GM19238 (cell line): Measurements from ENCODE around the gene FAM76B.
"Not testable (repeated sequence)": the region's sequence is repeated elsewhere in the genome, so short reads cannot be mapped to it uniquely, and the experiment has no call there.

Experiments
- DNase-seq: peaks from one replicate; pipeline ENCODE4 v3.0.0; 2011; ENCODE audit warnings: low spot score; ENCODE audit not compliant: insufficient read length

The FAM76B gene

DNA sequence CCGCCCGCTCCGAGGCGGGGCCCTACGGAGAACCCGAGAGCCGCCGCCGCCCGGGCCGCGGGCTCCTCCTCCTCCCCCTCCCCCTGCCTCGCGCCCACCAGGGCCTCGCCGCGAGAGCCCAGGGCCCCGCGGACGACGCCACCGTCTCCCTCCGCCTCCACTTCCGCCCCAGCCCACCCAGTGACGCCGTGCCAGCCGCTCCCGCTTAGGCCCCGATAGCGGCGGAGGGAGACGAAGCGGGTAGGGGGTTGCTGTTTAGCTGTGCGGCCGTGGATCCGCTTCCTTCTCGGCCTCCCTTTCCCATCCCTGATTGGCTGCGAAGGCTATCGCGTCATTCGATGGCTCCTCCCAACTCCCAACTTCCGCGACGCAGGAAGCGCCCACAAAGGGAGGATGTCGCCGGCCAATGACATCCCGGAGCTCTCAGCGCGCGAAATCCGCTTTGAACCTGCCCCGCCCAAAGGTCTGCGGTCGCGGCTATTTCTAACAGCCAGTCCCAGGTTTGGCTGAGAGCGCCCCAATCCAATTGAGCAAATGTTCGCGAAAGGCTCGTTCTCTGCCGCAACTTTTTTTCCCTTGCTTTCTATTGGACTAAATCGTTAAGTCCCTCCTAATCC is at the start of gene FAM76B:
FAM76B (minus strand) TSS at position 277 of the 617 bp plus-strand sequence. CDS start 304 bp downstream, outside the sequence.
- DNase-seq = peak; percentile 73

- DNase-seq = peak; percentile 10
Measured at GRCh38 chr11:95835768-95836488, 46.3 kb upstream of the FAM76B start.

- no peak for DNase-seq
Measured at GRCh38 chr11:95835351-95835750, 45.8 kb upstream of the FAM76B start.

DNA sequence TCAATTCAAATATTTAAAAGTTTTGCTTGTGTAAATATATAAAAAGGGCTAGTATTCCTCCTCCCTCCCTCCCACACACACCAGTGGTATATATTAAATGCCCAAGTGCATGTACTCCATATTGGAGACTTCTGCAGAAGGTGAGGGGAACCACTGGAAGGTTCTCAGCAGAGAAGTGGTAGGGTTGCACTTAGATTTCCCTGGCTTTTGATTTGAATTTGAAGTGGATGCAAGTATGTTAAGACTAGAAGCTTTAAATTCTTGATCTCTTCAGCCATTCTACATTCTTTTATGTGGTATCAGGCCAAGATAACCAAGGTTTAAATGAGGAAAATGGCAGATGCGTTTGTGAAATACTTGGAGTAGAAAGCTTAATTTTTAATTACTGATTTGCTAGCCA is 43.8 kb upstream of the FAM76B start:
- no peak for DNase-seq

- DNase-seq = no peak
Measured at GRCh38 chr11:95832763-95833162, 43.2 kb upstream of the FAM76B start.

DNA sequence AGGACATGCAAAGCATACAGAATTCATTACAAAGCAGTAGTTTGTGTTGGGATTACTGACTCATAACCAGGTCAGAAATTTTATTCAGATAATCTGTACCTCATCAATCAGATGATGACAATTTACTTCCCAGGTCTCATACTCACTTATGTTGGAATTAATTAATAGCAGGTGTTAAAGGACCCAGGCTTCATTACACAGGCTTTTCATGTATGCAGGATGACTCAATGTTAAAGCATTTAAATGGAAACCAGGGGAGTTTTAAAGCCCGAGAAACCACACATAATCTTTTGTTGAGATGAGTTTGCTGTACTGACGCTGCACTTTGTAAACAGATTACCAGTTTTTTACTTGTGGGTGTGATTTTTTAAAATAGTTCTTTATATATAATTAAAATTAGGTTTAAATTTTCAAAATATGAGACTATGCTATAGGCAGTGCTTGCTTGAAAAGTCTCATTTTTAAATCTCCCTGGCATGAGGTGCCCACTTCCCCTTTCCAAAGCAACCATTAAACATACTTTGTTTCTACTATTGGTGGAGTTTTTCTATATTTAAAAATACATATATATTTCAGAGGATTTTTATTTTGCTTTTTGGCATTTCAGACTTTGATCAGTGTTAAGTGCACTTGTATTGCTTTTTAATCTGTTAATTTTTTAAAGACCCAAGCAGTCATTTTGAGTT is 41.8 kb upstream of the FAM76B start:
- no peak for DNase-seq

- DNase-seq = no peak
Measured at GRCh38 chr11:95829580-95830259, 40.1 kb upstream of the FAM76B start.

DNA sequence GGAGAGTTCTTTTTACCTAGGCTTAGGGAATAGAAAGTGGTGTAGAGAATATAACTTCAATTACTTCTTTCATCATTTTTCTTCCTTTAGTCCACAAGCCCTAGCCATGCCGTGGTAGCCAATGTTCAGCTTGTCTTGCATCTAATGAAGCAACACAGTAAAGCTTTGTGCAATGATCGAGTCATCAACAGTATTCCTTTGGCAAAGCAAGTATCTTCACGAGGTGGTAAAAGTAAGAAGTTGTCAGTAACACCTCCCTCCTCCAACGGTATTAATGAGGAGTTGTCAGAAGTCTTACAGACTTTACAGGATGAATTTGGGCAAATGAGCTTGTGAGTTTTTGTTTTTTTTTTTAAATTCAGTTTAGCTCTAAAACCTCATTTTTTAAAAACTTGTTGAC is 38.1 kb upstream of the FAM76B start:
- DNase-seq = no peak

GRCh38 chr11:95821640-95822039 is 32.1 kb upstream of the FAM76B start:
- DNase-seq = no peak

- no peak for DNase-seq
Measured at GRCh38 chr11:95816037-95816436, 26.5 kb upstream of the FAM76B start.

- DNase-seq = not testable (repeated sequence)
Measured at GRCh38 chr11:95811052-95811451, 21.5 kb upstream of the FAM76B start.

DNA sequence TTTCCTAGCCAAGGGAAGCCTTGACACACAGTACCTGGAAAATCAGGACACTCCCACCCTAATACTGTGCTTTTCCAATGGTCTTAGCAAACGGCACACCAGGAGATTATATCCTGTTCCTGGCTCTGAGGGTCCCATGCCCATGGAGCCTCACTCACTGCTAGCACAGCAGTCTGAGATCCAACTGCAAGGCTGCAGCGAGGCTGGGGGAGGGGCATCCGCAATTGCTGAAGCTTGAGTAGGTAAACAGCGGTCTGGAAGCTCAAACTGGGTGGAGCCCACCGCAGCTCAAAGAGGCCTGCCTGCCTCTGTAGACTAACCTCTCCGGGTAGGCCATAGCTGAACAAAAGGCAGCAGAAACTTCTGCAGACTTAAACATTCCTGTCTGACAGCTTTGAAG is 16.9 kb upstream of the FAM76B start:
- DNase-seq = not testable (repeated sequence)

DNA sequence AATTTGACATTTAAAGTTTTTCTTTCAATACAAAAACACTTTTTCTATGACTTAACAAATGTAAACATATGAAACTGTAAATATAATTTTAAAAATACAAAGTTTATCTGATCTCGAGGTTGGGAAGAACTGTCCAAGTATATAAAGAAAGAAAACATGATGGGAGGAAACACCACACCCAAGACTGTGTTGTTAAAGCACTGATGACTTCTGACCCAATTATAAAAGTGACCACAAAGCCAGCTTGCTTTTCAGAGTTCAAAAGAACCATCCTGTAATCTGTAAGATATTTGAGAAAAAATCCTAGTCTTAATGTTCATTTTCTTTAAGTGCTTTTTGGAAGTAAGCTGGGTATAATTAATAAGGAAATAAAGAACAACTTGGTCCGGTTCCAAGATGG is 16.3 kb upstream of the FAM76B start:
- no peak for DNase-seq

- no peak for DNase-seq
Measured at GRCh38 chr11:95803973-95804372, 14.4 kb upstream of the FAM76B start.

DNA sequence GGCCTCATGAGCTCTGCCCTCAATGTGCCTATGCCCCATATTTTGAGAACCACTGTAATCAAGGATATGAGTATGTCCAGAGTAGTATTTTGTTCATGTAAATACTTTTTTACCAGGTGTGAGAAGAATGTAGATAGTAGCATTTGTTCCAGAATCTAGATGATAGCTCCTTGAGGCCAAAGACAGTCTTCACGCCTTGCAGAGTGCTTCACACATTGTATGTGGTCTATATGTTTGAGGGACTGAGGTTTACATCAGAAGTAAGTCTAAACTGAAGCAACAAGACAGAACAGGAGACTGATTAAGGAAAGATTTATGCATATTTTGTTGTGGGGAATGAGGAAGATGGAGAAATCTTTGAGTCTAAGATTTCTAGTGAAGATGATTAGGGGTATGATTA is 13.2 kb upstream of the FAM76B start:
- DNase-seq = no peak

DNA sequence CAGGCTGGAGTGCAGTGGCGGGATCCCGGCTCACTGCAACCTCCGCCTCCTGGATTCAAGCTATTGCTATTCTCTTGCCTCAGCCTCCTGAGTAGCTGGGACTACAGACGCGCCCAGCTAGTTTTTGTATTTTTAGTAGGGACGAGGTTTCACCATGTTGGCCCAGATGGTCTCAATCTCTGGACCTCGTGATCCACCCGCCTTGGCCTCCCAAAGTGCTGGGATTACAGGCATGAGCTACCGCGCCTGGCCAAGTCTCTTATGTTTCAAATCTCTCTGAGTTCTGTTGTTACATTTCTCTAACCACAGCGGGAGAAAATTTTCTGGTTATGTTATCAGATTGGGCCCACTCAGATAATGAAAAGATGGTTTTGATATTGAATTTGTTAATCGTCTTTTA is 10.9 kb upstream of the FAM76B start:
- no peak for DNase-seq

- DNase-seq = no peak
Measured at GRCh38 chr11:95799546-95799945, 10.0 kb upstream of the FAM76B start.

DNA sequence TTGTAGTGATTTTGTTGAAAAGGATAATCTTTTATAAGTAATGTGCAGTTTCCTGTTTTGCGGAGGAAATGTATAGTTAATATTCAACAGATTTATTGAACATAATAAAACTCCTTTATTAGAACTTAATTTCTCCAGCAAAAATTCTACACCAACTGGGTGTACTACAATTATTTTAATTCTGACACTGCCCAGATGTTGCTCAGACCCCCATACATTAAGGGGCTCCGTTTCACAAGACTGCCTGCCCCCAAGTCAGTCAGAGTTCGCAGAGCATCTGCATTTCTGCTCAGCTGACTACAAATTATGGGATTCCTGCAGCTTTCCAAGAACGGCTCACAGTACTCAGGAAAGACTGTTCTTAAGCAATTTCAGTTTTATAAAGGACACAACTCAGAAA is 6.9 kb upstream of the FAM76B start:
- DNase-seq = no peak

DNA sequence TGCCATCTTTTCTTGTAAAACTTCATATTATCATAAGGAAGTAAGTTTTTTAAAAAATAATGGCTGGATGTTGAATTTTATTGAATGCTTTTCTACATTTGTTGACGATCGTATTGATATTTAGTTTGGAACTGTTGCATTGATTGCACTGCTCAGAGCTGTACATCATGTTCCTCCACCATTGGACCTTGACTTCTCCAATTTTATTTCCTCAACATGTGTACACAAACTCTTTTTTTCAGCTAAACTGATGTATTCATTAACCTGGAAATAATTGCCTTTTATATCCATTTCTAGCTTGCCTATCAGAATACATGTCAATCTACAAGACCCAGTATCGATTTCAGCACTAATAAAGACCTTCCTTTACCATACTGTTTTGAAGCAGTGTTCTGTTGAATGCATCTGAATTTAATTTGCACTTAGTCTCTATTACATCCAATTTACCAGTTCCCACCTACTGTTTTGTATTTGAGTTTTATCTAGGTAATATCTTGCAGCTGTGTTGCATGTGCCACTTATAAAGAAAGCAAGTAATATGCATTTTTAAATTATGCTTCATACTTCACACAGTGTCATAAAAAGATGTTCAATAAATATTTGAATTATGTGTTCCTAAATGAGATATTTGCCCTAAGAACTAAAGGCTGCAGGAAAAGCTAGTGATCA is 6.2 kb upstream of the FAM76B start:
- no peak for DNase-seq

DNA sequence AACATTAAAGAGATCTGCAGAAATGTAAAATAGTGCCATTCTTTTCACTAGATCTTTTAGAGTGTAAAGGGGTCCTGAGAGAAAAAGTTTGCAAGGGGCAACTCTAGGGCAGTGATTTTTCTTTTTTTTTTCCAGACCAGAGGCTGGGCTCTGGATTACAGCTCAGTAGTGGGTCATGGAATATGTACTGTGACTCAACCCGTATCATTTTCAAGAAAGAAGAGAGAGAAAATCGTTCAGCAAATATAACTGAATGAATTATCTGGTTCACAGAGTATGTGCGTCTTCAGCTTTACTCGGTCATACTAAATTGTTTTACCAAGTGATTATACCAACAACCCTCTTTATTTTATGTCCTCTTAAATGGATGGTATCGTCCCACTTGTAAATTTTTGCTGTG is 4.5 kb upstream of the FAM76B start:
- DNase-seq = no peak

DNA sequence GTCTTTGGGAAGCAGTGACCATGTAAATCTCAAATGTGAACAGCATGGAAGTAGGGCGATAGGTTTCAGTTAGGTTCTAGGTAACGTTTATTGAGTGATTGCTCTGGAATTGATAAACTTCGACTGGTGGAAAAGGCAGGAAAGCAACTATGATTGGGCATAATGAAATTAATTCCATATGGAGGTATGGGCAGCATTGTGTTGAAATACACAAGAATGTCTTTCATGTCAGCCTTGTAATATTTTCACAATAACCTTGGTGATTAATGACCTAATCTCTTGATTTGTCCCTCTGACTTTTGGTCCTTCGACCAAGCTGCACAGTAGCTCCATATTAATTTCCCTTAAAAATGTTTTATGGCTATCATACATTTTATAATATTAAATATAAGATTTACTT is 3.5 kb upstream of the FAM76B start:
- no peak for DNase-seq

DNA sequence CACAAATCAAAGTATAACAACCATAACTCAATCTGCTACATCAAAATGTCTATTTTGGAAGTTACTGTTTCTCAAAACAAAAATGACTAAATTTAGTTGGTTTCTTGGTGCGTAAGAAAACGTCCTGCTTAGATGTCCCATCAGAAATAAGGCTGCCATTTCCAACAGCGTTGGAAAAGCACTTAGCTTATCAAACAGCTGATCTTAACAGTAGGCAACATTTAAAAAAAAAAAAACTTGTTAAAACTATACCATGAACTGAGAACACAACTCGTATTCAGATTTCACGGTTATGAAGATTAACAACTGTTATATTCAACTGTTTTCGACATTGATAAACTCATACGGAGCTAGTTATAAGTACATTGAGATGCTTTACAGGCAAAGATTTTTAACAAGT is 3.1 kb upstream of the FAM76B start:
- DNase-seq = no peak
